Activated CD8-positive, alpha-beta memory T cell treated with anti-CD3 and anti-CD28 coated beads for 48 hours (primary cell): Measurements from ENCODE around the gene PRAMEF18.
"Not testable (repeated sequence)": the region's sequence is repeated elsewhere in the genome, so short reads cannot be mapped to it uniquely, and the experiment has no call there.

Experiments used
- DNase-seq, 3 experiments: peaks; one replicate each; pipeline ENCODE4 v3.0.0-alpha.2; 2020; ENCODE audit warnings: low read depth in 2 of 3, low spot score in 2 of 3

PRAMEF18 gene

GRCh38 chr1:13208712-13209111 is 17.2 kb downstream of the PRAMEF18 start:
- DNase-seq, result not testable (repeated sequence)

GRCh38 chr1:13201309-13201708 is 24.6 kb downstream of the PRAMEF18 start, which contains the start of gene PRAMEF13:
Gene PRAMEF13, minus strand, starts transcription at chr1:13201409. Its CDS starts 1,820 bp downstream, at chr1:13199589.
- DNase-seq, result not testable (repeated sequence)
